Liver (tissue), 3 donors: ENCODE measurements around the gene PIK3R5.

Experiments
- RAD21 ChIP-seq, 2 donors: IDR thresholded peaks; 2 replicates each; pipeline ENCODE4 v1.6.1; 2016; ENCODE audit warnings: antibody characterized with exemption in 2 of 2, mild to moderate bottlenecking in 2 of 2
- TF ChIP-seq, protein P1 (sequence below): fragments of 150-350 bp; IDR thresholded peaks from 2 replicates; pipeline ENCODE4 v1.5.1; 2017; ENCODE audit warnings: improper control_type of control experiment, low read depth, low read length; ENCODE audit not compliant: missing input control
- TF ChIP-seq, protein P2 (sequence below): IDR thresholded peaks from 2 replicates; pipeline ENCODE4 v1.6.1; 2016; ENCODE audit warnings: antibody characterized with exemption, mild to moderate bottlenecking
- TF ChIP-seq, protein P3 (sequence below): IDR thresholded peaks from 2 replicates; pipeline ENCODE4 v1.6.1; 2016; ENCODE audit warnings: antibody characterized with exemption
- TF ChIP-seq, protein P4 (sequence below): IDR thresholded peaks from 2 replicates; pipeline ENCODE4 v1.6.1; 2016; ENCODE audit warnings: antibody characterized with exemption
- donor health status: healthy.
- donor health status: healthy.

DNA sequence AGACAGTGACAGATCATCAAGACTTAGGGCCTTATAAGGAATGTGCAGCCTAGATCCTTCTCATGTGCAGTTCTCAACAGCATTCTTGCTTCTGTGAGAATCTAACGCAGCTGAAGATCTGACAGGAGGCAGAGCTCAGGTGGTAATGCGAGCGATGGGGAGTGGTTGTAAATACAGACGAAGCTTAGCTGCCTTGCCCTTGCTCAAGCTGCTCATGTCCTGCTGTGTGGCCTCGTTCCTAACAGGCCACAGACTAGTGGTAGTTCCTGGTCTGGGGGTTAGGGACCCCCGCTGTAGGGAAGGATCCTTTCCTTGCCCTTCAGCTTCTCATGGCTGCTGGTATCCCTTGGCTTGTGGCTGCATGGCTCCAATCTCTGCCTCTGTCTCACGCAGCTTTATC is 45.5 kb upstream of the PIK3R5 start:
- TF ChIP-seq, protein P1, sequence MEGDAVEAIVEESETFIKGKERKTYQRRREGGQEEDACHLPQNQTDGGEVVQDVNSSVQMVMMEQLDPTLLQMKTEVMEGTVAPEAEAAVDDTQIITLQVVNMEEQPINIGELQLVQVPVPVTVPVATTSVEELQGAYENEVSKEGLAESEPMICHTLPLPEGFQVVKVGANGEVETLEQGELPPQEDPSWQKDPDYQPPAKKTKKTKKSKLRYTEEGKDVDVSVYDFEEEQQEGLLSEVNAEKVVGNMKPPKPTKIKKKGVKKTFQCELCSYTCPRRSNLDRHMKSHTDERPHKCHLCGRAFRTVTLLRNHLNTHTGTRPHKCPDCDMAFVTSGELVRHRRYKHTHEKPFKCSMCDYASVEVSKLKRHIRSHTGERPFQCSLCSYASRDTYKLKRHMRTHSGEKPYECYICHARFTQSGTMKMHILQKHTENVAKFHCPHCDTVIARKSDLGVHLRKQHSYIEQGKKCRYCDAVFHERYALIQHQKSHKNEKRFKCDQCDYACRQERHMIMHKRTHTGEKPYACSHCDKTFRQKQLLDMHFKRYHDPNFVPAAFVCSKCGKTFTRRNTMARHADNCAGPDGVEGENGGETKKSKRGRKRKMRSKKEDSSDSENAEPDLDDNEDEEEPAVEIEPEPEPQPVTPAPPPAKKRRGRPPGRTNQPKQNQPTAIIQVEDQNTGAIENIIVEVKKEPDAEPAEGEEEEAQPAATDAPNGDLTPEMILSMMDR = no peak
- TF ChIP-seq, protein P2, sequence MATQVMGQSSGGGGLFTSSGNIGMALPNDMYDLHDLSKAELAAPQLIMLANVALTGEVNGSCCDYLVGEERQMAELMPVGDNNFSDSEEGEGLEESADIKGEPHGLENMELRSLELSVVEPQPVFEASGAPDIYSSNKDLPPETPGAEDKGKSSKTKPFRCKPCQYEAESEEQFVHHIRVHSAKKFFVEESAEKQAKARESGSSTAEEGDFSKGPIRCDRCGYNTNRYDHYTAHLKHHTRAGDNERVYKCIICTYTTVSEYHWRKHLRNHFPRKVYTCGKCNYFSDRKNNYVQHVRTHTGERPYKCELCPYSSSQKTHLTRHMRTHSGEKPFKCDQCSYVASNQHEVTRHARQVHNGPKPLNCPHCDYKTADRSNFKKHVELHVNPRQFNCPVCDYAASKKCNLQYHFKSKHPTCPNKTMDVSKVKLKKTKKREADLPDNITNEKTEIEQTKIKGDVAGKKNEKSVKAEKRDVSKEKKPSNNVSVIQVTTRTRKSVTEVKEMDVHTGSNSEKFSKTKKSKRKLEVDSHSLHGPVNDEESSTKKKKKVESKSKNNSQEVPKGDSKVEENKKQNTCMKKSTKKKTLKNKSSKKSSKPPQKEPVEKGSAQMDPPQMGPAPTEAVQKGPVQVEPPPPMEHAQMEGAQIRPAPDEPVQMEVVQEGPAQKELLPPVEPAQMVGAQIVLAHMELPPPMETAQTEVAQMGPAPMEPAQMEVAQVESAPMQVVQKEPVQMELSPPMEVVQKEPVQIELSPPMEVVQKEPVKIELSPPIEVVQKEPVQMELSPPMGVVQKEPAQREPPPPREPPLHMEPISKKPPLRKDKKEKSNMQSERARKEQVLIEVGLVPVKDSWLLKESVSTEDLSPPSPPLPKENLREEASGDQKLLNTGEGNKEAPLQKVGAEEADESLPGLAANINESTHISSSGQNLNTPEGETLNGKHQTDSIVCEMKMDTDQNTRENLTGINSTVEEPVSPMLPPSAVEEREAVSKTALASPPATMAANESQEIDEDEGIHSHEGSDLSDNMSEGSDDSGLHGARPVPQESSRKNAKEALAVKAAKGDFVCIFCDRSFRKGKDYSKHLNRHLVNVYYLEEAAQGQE = no peak
- no peak for TF ChIP-seq RAD21 (IDR thresholded peaks at IDR 0.05)
- TF ChIP-seq, protein P3, sequence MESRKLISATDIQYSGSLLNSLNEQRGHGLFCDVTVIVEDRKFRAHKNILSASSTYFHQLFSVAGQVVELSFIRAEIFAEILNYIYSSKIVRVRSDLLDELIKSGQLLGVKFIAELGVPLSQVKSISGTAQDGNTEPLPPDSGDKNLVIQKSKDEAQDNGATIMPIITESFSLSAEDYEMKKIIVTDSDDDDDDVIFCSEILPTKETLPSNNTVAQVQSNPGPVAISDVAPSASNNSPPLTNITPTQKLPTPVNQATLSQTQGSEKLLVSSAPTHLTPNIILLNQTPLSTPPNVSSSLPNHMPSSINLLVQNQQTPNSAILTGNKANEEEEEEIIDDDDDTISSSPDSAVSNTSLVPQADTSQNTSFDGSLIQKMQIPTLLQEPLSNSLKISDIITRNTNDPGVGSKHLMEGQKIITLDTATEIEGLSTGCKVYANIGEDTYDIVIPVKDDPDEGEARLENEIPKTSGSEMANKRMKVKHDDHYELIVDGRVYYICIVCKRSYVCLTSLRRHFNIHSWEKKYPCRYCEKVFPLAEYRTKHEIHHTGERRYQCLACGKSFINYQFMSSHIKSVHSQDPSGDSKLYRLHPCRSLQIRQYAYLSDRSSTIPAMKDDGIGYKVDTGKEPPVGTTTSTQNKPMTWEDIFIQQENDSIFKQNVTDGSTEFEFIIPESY = no peak
- TF ChIP-seq, protein P4, sequence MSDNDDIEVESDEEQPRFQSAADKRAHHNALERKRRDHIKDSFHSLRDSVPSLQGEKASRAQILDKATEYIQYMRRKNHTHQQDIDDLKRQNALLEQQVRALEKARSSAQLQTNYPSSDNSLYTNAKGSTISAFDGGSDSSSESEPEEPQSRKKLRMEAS = no peak
